ENCODE data around the gene TRIM67. TPM values are rescaled to one million over a fixed set of nuclear protein-coding genes. Genes with fewer than 3 reads are reported as not detected.
A peak's percentile ranks its signal among the peaks of the same experiment; 100 is the strongest.

TRIM67 gene
- polyA plus RNA-seq, 2 of the 4 experiments (the other 2 are of a cell fraction) = 0.23 to 0.35 TPM

GRCh38 chr1:231240531-231240882, 78.6 kb downstream of the TRIM67 start:
- ATAC-seq (peak; percentile 17 to 34; a peak in 4 of 6 replicates), FAIRE-seq (no peak), DNase-seq (ENCODE audit: low read depth in 1 of 2, low spot score in 1 of 2) (no peak)
- H3K4me3 ChIP-seq = peak overlapping the region; percentile 82
- H3K27ac ChIP-seq = peak overlapping the region; percentile 88 to 93
- 2% methylated on average over 13 of the region's 13 CpGs for whole genome bisulfite sequencing (ENCODE audit: missing lambda C conversion rate)
- no peaks in the 10 kb centered on the region for H3K9me3 ChIP-seq
- TF ChIP-seq ELK1 (IDR thresholded peaks at IDR 0.05; ENCODE audit: low read depth, low read length) (no peak), EP300 (IDR thresholded peaks at IDR 0.05) (no peak), RARB (CRISPR knock-in tag; IDR thresholded peaks at IDR 0.05) (no peak), MYC (IDR thresholded peaks at IDR 0.05; ENCODE audit: borderline replicate concordance, low read length) (no peak), NR3C1 (IDR thresholded peaks at IDR 0.05) (no peak), RNF2 (IDR thresholded peaks at IDR 0.05; ENCODE audit: borderline replicate concordance, low read depth) (no peak), ZFP36 (IDR thresholded peaks at IDR 0.05; ENCODE audit: borderline replicate concordance, partially characterized antibody) (no peak), HOXA7 (CRISPR knock-in tag; IDR thresholded peaks at IDR 0.05) (no peak), ESRRA (IDR thresholded peaks at IDR 0.05; ENCODE audit: borderline replicate concordance, low read length) (no peak), BHLHE40 (IDR thresholded peaks at IDR 0.05; ENCODE audit: low read depth, low read length) (no peak), ZSCAN20 (CRISPR knock-in tag; IDR thresholded peaks at IDR 0.05) (no peak), ZC3H11A (IDR thresholded peaks at IDR 0.05) (no peak), RCOR1 (IDR thresholded peaks at IDR 0.05; ENCODE audit: low read depth, low read length) (no peak), NFE2L2 (conservative IDR thresholded peaks at IDR 0.05; ENCODE audit: low read length) (no peak), SREBF2 (IDR thresholded peaks at IDR 0.05) (no peak), FOSB (CRISPR knock-in tag; IDR thresholded peaks at IDR 0.05) (no peak), EHF (CRISPR knock-in tag; IDR thresholded peaks at IDR 0.05) (no peak)
- CTCF ChIA-PET = no interaction called here
- H3K4me1 ChIP-seq = peaks cover 14% of the 10 kb centered on the region; the same call in 2 of the 3 replicates
- POLR2A ChIA-PET = interaction anchor here (0.7 kb wide), 1 partner anchor 18 kb away, joined by 6 read pairs; no protein-coding TSS in a partner anchor
- peak overlapping the region; percentile 90 for H3K4me2 ChIP-seq

GRCh38 chr1:231240883-231241735, 79.3 kb downstream of the TRIM67 start, which contains the start of gene GNPAT:
GNPAT (plus strand) TSS chr1:231241212; CDS start chr1:231241379, 167 bp downstream.
- ChIA-PET POLR2A (interaction anchor here (0.8 kb wide), 1 partner anchor 97 kb away, joined by 3 read pairs; the partner anchor contains the start of genes EXOC8 and SPRTN), CTCF (interaction anchor here (0.6 to 1.0 kb wide), 2 partner anchors 116 to 443 kb away, joined by 3 to 5 read pairs; no protein-coding TSS in a partner anchor)
- Histone ChIP-seq H3K4me3 (peak within 1 kb of the TSS; percentile 82), H3K9me3 (no peaks in the 10 kb centered on the region), H3K27ac (peak within 1 kb of the TSS; percentile 88 to 93), H3K4me2 (peak within 1 kb of the TSS; percentile 90), H3K4me1 (peaks cover 14% of the 10 kb centered on the region; the same call in 2 of the 3 replicates)
- peak; percentile 86 to 96 for DNase-seq (ENCODE audit: low read depth in 1 of 2, low spot score in 1 of 2)
- 2% methylated on average over 30 of the region's 51 CpGs for WGBS (ENCODE audit: missing lambda C conversion rate)
- no peak for FAIRE-seq
- ATAC-seq = peak; percentile 96 to 99
- TF ChIP-seq TFCP2L1 (CRISPR knock-in tag; IDR thresholded peaks at IDR 0.05) = no peak
- TF ChIP-seq RCOR1 (IDR thresholded peaks at IDR 0.05; ENCODE audit: low read depth, low read length) = no peak
- TF ChIP-seq HMGXB4 (CRISPR knock-in tag; IDR thresholded peaks at IDR 0.05; ENCODE audit: borderline replicate concordance) = no peak
- TF ChIP-seq EHF (CRISPR knock-in tag; IDR thresholded peaks at IDR 0.05) = 0 out of 2 replicates have a peak, but pooled peaks have one; percentile 53
- peak; percentile 78 for TF ChIP-seq E2F6 (IDR thresholded peaks at IDR 0.05; ENCODE audit: borderline replicate concordance, low read depth)
- TF ChIP-seq MAZ (IDR thresholded peaks at IDR 0.05; ENCODE audit: borderline replicate concordance, low read depth, low read length) = no peak
- no peak for TF ChIP-seq GATA3 (IDR thresholded peaks at IDR 0.05; ENCODE audit: borderline replicate concordance)
- TF ChIP-seq SMC3 (IDR thresholded peaks at IDR 0.05) = no peak
- TF ChIP-seq CHD2 (IDR thresholded peaks at IDR 0.05; ENCODE audit: low read length, partially characterized antibody) = no peak
- no peak for TF ChIP-seq RARB (CRISPR knock-in tag; IDR thresholded peaks at IDR 0.05)
- TF ChIP-seq PHF8 (IDR thresholded peaks at IDR 0.05; ENCODE audit: borderline replicate concordance, low read depth) = peak; percentile 74; the same call in 1 of the 2 replicates
- TF ChIP-seq PBX3 (IDR thresholded peaks at IDR 0.05) = peak; percentile 41; the same call in 1 of the 2 replicates
- TF ChIP-seq KDM5A (IDR thresholded peaks at IDR 0.05) = peak; percentile 62; the same call in 1 of the 2 replicates
- TF ChIP-seq FOXS1 (CRISPR knock-in tag; IDR thresholded peaks at IDR 0.05) = no peak
- peak; percentile 91 for TF ChIP-seq POLR2A (IDR thresholded peaks at IDR 0.05; ENCODE audit: low read length)
- TF ChIP-seq USF2 (IDR thresholded peaks at IDR 0.05) = no peak
- TF ChIP-seq TP53 (CRISPR knock-in tag; IDR thresholded peaks at IDR 0.05) = 0 out of 2 replicates have a peak, but pooled peaks have one; percentile 20
- peak; percentile 39 to 81; a peak in 3 of 5 replicates for TF ChIP-seq JUN (IDR thresholded peaks at IDR 0.05)

Data from A549 (cell line).